Stimulated activated CD8-positive, alpha-beta memory T cell treated with anti-CD3 and anti-CD28 coated beads, Interleukin-7, amount 100 ng/mL, for 4 hours (primary cell): ENCODE results near the gene HSPA1A.
"Not testable (repeated sequence)": the region's sequence is repeated elsewhere in the genome, so short reads cannot be mapped to it uniquely, and the experiment has no call there.

ENCODE experiments used
- DNase-seq, 2 donors: peaks; one replicate each; pipeline ENCODE4 v3.0.0-alpha.2; 2020; ENCODE audit warnings: low read depth in 2 of 2

HSPA1A gene

DNA sequence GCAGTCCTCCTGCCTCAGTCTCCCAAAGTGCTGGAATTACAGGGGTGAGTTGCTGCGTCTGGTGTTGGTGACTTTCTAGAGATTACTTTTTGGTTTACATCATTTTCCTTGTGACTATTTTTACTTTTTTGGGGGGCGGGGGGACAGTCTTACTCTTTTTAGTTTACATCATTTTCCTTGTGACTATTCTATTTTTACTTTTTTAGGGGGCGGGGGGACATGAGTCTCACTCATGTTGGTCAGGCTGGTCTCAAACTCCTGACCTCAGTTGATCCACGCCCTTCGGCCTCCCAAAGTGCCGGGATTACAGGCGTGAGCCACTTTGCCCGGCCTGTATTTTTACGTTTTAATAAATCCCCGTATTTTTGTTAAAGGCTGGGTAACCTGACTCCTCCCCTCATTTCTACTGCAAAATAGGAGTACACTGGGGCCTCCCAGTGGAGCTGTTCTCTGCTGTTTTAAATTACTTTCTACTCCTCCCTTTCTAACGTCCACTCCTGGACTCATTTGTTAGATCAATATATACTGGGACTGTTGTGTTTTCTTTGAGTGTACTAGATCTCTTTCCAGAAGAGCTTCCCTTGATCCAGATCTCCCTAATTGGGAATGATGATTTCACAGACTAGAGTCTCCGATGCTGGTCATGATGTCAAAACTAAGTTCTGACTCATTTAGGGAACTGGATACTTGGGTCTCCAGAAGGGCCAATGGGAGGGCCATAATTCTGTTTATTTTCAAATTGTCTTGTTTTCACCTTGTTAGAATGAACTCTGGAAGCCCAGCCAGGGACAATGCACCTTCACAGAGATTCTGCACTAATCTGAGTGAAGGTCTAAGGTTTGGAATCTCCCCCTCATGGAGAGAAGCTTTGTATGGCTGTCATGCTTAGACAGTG lies 21.4 kb downstream of the HSPA1A start:
- no peak for DNase-seq

DNA sequence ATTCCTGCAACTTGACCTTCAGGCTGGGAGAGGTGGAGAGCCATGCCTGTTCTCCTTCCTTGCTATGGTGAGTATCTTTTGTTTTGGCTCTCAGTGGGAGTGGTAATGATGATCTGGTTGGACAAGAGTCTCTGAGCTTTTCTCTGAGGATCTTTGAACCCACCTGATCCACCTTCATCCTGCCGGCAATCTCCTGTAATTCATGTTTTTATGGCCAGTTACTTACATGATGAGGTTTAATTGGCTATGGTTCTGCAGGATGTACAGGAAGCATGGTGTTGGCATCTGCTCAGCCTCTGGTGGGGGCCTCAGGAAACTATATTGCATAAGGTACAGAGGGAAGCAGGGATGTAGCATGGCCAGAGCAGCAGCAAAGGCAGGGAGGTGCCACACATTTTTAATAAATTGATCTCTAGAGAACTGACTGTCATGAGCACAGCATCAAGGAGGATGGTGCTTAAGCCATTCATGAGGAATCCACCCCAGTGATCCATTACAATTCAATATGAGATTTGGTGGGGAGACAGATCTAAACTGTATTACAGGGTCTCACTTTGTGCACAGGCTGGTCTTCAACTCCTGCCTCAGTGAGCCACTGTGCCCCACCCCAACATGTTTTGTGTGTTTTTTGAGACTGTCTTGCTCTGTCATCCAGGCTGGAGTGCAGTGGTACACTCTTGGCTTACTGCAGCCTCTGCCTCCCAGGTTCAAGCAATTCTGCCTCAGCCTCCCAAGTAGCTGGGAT lies 22.2 kb downstream of the HSPA1A start:
- no peak for DNase-seq

DNA sequence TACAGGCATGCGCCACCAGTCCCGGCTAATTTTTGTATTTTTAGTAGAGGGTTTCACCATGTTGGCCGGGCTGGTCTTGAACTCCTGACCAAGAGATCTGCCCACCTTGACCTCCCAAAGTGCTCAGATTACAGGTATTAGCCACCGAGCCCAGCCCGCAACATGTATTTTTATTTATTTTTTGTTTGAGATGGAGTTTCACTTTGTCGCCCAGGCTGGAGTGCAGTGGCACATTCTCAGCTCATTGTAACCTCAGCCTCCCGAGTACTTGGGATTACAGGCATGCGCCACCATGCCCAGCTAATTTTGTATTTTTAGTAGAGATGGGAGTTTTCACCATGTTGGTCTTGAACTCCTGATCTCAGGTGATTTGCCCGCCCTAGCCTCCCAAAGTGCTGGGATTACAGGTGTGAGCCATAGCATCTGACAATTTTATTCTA lies 22.8 kb downstream of the HSPA1A start:
- DNase-seq = not testable (repeated sequence)

DNA sequence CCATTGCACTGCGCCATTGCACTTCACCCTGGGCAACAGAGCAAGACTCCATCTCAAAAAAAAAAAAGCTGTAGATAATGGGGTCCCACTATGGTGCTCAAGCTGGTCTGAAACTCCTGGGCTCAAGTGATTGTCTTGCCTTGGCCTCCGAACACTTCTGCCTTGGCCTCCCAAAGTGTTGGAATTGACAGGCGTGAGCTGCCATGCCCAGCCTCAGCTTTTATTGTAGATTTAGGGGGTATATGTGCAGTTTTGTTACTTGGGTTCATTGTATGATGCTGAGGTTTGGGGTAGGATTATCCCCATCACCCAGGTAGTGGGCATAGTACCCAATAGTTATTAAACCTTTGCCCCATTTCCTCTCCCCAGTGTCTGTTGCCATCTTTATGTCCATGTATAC lies 23.6 kb downstream of the HSPA1A start:
- no peak for DNase-seq

DNA sequence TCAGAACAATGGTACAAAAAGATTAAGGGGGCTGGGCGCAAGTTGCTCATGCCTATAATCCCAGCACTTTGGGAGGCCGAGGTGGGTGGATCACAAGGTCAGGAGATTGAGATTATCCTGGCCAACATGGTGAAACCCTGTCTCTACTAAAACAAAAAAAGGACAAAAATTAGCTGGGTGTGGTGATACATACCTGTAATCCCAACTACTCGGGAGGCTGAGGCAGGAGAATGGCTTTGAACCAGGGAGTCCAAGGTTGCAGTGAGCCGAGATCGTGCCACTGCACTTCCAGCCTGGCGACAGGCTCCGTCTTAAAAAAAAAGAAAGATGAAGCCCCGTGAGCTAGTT lies 24.4 kb downstream of the HSPA1A start:
- not testable (repeated sequence) for DNase-seq

DNA sequence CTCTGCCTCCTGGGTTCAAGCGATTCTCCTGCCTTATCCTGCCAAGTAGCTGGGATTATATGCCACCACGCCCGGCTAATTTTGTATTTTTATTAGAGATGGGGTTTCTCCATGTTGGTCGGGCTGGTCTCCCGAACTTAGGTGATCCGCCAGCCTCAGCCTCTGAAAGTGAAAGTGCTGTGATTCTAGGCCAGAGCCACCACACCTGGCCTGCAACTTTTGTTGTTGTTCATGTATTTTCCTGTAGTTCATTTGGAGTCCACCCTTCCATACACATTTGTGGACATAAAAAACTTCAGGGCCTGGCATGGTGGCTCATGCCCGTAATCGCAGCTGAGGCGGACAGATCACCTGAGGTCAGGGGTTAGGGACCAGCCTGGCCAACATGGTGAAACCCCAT lies 26.7 kb downstream of the HSPA1A start:
- DNase-seq = no peak

DNA sequence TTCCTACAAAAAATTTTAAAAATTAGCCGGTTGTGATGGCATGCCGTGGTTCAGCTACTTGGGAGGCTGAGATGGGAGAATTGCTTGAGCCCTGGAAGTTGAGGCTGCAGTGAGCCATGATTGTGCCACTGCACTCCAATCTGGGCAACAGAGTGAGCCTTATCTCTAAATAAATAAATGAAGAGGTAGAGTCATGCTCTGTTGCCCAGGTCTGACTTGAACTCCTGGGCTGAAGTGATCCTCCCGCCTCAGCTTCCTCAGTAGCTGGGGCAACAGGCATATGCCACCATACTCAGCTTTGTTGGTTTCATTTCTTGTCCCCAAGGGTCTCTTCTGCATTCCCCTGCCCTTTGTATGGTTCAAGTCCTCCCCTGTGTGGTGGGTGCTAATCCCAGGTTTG lies 29.2 kb downstream of the HSPA1A start:
- DNase-seq = no peak

DNA sequence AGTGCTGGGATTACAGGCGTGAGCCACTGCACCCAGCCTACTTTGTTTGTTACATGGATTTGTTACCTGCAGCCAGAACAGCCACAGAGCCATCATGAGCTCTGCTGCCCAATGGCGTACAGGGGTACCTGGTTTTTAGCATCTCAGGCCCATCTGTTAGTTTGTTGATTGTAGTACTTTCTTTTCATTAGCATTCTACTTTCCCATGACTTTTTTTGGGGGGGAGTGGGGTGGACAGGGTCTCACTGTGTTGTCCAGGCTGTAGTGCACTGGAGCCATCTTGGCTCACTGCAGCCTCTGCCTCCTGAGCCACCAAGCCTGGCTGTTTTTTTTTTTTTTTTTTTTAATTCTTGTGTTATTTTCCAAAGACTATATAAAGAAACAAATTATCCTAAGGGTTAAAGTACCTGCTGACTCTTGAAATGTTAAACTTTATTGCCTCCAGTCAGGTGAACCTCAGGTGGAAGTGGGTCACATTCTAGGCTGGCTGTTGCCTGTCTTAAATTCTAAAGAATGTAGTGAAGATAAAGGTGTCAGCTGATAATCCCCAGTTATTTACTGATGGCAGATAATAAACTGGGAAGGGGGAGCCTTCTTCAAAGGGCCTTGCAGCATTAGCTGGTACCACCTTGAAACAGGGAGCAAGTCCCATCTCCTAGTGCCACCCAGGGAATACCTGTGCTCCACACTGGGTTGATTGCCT lies 32.1 kb downstream of the HSPA1A start:
- DNase-seq = no peak

DNA sequence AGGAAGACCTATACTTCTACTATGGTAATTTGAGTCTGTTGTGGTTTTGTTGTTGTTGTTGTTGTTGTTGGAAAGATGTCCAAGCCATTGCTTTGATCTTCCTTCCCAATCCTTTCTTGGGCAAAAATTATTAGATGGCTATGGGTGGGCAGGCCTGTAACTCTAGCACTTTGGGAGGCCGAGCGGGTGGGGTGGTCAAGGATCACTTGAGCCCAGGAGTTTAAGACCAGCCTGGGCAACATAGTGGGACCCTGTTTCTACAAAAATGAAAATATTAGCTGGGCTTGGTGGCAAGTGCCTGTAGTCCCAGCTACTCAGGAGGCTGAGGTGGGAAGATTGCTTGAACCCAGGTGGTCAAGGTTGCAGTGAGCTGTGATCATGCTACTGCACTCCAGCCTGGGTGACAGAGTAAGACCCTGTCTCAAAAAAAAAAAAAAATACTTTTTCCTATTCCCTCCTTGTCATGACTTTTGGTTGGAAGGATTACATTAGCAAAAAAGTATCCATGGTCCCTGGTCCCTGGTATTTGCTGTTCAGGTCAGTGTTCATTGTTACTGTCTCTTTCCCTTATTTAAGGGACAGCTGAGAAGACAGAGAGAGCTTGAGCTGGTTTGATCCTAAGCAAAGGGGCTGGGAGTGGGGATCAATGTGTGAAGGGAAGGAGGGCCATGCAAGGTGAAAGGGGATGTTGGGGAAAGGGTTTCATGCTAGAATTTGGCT lies 35.6 kb downstream of the HSPA1A start:
- DNase-seq = no peak

DNA sequence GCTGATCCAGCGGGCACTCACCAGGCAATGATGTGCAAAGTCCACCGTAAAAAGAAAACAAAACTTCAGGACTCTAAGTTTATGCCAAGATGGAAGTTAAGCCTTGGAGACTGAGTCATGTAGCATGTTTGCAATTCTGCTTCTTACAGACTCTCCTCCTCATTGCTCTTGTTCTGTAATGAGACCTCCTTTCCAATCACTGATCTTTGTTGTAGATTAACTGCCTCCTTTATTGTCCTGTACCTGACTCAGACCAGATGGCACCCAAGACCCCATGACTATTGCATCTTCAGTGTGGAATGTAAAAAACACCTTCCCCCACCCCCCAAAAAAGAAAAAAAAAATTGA lies 36.1 kb downstream of the HSPA1A start:
- DNase-seq = no peak

DNA sequence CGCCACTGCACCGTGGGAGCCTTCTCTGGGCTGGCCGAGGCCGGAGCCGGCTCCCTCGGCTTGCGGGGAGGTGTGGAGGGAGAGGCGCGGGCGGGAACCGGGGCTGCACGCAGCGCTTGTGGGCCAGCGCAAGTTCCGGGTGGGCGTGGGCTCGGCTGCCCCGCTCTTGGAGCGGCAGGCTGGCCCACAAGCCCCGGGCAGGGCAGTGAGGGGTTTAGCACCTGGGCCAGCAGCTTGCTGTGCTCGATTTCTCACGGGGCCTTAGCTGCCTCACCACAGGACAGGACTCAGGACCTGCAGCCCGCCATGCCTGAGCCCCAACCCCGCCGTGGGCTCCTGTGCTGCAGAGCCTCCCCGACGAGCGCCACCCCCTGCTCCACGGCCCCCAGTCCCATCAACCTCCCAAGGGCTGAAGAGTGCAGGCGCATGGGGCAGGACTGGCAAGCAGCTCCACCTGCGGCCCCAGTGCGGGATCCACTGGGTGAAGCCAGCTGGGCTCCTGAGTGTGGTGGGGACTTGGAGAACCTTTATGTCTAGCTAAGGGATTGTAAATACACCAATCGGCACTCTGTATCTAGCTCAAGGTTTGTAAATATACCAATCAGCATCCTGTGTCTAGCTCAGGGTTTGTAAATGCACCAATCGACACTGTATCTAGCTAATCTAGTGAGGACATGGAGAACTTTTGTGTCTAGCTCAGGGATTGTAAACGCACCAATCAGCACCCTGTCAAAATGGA lies 36.8 kb downstream of the HSPA1A start:
- not testable (repeated sequence) for DNase-seq

DNA sequence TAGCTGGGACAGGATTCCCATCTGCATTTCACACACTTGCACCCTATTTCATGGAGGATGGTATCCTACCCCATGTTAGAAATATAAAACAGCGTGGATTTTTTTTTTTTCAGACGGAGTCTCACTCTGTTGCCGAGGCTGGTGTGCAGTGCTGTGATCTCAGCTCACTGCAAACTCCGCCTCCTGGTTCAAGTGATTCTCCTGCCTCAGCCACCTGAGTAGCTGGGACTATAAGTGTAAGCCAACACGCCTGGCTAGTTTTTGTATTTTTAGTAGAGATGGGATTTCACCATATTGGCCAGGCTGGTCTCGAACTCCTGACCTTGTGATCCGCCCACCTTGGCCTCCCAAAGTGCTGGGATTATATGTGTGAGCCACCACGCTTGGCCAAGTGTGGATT lies 42.4 kb downstream of the HSPA1A start:
- not testable (repeated sequence) for DNase-seq

DNA sequence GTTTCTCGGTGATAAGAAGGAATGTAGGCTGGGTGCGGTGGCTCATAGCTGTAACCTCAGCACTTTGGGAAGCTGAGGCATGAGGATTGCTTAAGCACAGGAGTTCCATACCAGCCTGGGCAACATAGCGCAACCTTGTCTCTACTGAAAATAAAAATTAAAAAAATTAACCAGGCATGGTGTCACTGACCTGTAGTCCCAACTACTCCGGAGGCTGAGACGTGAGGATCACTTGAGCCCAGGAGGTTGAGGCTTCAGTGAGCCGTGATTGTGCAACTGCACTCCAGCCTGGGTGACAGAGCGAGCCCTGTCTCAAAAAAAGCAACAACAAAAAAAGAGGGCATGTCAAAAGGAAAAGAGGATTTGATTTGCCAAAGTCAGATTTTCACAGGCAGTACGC lies 43.4 kb downstream of the HSPA1A start:
- no peak for DNase-seq

DNA sequence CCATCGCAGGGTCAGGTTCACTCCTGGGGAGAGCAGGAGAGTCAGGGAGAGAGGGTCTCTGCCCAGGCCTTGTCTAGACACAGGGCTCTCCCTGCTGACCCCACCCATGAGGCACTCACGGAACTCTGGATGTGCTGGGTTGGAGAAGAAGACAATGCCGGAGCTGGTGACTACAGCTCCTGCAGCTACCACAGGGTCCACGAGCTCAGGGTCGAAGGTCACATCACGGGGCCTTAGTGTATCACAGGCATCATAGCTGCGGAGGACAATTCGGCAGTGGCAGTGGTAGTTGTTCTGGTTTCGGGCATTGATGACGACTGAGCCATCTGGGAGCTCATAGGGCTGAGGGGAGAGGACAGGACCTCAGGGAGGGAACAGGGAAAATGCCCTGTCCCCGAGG lies 44.6 kb downstream of the HSPA1A start:
- DNase-seq = no peak

DNA sequence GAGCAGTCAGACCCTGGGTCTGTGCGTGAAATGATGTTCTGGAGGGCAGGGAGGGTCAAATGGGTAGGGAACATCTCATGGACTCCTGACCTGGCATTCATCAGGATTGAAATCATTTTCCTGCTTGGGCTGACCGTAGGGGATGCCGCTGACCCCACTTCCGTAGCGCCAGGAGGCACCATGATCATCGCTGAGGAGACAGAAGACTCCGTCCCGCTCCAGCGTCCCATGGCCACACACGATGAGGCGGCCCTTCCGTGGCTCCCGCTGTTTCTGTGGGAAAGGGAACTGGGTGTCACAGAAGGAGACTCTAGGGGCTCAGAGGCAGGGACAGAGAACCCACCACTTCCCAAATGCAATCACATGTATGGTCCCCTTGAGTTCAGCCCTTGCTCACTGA lies 45.0 kb downstream of the HSPA1A start:
- no peak for DNase-seq

DNA sequence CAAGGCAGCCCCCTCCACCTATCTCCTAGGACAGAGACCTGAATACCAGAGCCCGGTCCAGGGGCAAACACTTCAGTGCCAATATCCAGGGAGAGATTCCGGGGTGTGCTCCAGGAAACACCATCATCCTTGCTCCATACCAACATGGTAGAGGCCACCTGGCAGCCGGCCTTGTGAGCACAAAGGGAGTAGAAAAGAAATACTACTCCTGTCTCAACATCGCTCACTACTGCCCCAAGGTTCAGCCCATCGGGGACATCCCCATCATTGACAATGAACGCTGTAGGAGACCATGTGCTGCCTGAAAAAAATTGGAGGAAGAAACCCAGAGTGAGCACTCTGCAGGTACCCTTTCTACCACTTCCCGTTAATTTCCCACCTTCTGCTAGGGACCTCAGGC lies 45.8 kb downstream of the HSPA1A start:
- DNase-seq = no peak

DNA sequence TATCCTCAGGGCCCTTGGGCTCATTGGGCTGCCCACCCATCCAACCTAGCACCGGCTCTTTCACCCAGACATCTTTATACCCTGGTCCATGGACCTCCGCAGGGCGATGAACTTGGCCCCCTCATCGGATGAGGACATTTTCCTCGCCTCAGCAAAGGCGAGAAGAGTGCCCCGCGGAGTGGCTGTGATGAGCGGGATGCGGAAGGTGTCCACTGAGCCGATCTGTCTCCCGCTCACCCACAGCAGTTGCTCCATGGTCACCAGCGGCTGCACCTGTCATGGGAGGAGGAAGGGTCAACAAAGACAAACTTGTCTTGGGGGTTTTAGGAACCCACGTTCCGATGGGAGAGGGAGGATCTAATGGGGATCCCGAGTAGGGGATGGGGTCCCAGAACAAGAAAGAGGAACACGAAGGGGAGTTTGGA lies 46.6 kb downstream of the HSPA1A start:
- no peak for DNase-seq

DNA sequence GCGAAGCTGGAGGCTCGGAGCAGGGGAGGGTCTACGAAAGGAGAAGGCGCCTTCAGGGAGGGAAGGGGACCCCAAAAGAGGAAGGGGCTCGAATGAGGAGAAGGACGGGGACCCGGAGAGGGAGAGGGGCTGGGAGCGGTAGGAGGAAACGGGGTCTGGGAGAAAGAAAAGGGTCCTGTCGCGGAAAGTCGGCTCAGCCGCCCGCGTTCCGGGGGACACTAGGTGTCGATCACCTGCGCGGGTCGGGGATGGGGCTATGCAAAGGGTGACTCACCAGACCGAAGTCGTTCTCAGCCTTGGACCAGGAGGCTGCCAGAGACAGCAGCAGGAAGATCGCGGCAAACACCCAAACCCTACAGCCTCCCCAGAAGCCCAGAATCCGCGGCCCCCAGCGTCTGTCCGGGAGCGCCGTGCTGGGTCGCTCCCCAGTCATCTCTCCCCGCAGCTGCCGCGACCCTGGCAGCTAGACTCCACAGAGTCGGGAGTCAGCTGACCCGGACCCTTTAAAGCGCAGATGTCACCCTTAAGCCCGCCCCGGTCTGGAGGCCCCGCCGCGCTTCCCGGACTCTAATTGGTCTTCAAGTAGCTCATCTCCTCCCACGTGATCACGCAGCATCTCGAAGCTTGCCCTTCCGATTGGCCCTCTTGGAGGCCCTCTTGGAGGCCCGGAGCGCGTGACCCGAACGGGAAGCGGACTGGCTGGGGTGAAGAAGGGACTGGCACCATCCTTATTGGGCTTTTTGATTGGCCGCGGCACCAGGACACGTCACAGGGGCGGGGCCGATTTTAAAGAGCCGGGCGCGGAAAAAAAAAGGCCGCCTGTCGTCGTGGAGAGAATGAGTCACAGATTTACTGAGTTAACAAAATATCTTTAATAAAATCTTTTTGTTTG lies 47.2 kb downstream of the HSPA1A start, which contains the start of gene NEU1:
Gene NEU1 (minus strand): TSS at position 478 of the 892 bp plus-strand sequence. CDS start 45 bp downstream, at position 433.
- DNase-seq = peak; percentile 99 to 100

DNA sequence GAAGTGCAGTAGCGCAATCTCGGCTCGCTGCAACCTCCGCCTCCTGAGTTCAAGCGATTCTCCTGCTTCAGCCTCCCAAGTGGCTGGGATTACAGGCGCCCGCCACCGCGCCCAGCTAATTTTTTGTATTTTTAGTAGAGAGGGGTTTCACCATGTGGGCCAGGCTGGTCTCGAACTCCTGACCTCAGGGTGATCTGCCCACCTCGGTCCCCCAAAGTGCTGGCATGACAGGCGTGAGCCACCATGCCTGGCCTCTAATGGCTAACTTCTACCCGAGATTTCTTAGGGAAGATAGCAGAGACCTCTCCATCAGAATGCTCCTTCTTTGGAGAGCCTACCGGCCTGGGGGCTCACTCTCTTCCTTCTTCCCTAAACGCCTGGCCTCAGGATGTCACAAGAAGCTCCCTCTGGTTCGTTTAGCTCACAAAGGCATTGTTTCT lies 48.8 kb downstream of the HSPA1A start:
- DNase-seq = not testable (repeated sequence)

DNA sequence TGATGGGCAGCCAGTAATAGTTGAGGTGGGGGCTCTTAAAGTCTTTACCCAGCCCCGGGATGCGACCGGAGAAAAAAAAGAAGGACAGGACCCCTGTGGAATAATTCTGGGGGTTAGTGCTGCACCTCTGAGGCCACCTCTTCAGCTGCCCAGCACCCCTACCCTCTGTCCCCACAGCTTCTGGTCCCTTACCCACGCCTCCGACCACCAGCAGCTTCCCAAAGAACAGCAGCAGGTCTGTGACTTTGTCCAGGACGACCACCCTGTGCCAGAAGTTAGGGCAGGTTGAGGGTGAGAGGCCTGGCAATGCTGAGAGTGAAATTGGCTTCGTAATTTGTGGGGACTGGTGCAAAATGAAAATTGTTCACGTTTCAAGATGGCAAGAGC lies 49.5 kb downstream of the HSPA1A start:
- no peak for DNase-seq
